Neural progenitor cell (in vitro differentiated cells): ENCODE data around the gene AUTS2.

Experiments
- CTCF ChIP-seq: fragments of 200-600 bp; sonication (generic); IDR thresholded peaks from 2 replicates; pipeline ENCODE4 v1.5.1; 2017; ENCODE audit warnings: antibody characterized with exemption, mild to moderate bottlenecking
- EZH2 ChIP-seq: fragments of 200-600 bp; sonication (generic); IDR thresholded peaks from 2 replicates; pipeline ENCODE4 v1.6.1; 2017; ENCODE audit warnings: antibody characterized with exemption, mild to moderate bottlenecking, moderate library complexity
- EZH2phosphoT487 ChIP-seq: fragments of 200-600 bp; sonication (generic); IDR thresholded peaks from 2 replicates; pipeline ENCODE4 v1.6.1; 2017; ENCODE audit warnings: antibody characterized with exemption

- TF ChIP-seq CTCF: no peak
- no peak for TF ChIP-seq EZH2
- TF ChIP-seq EZH2phosphoT487: no peak
Observed at GRCh38 chr7:69957661-69958060, 359.4 kb downstream of the AUTS2 start.
